ENCODE data around the gene CGB8. TPM values are rescaled to one million over a fixed set of nuclear protein-coding genes. Genes with fewer than 3 reads are reported as not detected.
A peak's percentile ranks its signal among the peaks of the same experiment; 100 is the strongest.
"Not testable (repeated sequence)": the region's sequence is repeated elsewhere in the genome, so short reads cannot be mapped to it uniquely, and the experiment has no call there.

Gene CGB8
- total RNA-seq, 1 experiment from 2014 or later, result 1.5 TPM

DNA sequence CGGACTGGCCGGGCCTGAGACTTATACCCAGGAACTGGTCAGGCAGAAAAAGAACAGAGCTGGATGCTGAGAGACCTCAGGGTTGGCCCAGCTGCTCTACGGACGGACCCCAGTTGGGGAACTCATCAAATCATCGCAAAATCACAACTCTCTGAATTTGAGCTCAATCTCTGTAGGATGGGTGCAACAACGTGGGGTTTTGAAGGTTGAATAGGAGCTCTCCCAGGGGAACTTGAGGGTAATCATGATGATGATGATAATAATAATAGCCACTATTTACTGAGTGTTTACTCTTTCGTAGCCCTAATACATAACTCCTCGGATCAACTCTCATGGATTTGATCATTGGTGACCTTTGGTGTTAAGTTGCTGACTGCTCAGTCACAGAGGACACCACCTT lies 18.6 kb downstream of the CGB8 start:
- DNase-seq (ENCODE audit: low spot score), result not testable (repeated sequence)

DNA sequence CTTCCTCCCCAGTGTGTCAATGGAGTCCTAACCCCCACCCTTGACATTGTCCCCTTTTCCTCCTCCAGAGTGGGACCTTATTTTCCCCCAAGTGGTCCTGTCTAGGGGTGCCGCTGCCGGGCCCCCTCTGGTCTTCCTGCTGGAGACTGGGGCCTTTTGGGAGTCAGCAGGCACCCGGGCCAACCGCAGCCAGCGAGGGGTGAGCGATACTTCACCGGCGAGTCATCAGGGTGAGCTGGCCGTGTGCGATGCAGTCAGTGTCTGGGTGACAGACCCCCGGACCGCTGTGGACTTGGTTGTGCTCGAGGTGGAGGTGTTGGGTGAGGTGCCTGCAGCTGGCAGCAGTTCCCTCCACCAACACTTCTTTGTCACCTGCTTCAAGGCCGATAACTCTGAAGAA lies 19.2 kb downstream of the CGB8 start:
- DNase-seq (ENCODE audit: low spot score), result not testable (repeated sequence)

DNA sequence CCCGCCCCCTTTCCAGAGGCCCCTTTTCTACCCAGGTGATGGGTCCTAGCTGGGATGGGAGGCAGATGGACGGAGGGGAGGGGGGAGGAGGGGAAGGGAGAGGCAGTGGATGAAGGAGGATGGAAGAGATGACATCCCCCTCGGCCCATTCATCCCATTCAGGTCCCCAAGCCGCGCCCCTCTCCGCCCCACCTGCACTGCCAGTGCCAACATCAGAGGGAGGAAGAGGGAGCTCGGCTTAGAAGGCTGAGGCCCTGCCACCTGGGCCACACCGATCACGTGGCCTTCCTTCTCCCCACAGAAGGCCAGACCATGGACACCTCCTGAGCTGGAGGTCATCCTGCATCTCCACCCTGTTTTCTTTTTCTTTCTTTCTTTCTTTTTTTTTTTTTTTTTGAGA lies 20.2 kb downstream of the CGB8 start:
- DNase-seq (ENCODE audit: low spot score), result not testable (repeated sequence)

DNA sequence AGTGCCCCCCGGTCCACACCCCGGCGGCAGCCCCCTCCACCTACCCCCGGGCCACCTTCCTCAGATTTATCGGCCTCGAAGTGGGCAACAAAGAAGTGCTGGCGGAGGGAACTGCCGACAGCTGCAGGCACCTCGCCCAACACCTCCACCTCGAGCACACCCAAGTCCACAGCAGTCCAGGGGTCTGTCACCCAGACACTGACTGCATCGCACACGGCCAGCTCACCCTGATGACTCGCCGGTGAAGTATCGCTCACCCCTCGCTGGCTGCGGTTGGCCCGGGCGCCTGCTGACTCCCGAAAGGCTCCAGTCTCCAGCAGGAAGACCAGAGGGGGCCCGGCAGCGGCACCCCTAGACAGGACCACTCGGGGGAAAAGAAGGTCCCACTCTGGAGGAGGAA lies 23.3 kb downstream of the CGB8 start:
- not testable (repeated sequence) for DNase-seq (ENCODE audit: low spot score)

DNA sequence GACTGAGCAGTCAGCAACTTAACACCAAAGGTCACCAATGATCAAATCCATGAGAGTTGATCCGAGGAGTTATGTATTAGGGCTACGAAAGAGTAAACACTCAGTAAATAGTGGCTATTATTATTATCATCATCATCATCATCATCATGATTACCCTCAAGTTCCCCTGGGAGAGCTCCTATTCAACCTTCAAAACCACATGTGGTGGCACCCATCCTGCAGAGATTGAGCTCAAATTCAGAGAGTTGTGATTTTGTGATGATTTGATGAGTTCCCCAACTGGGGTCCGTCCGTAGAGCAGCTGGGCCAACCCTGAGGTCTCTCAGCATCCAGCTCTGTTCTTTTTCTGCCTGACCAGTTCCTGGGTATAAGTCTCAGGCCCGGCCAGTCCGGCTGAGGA lies 23.8 kb downstream of the CGB8 start:
- DNase-seq (ENCODE audit: low spot score), result not testable (repeated sequence)

DNA sequence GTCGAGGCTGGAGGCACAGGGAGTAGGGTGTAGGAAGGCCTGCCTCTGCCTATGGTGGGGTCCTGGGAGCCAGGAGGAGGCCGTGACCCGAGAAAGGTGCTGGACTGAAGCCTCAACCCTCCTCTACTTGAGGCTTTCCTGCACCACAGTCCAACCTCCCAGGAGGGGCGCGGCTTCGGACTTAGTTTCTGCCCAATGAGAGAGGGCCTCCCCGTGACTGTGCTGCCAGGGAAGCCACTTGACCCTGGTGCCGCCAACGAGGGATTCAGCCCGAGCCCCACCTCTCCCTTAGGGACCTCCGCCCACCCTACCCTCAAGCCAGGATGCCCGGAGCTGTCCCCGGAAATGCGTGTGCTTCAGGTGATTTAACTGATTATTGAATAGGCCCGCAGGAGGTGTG lies 24.7 kb downstream of the CGB8 start, which contains the start of gene CGB3:
Gene CGB3, minus strand, starts transcription at position 101 of the 400 bp plus-strand sequence. CDS start 362 bp downstream, outside the sequence.
- DNase-seq (ENCODE audit: low spot score), result not testable (repeated sequence)

DNA sequence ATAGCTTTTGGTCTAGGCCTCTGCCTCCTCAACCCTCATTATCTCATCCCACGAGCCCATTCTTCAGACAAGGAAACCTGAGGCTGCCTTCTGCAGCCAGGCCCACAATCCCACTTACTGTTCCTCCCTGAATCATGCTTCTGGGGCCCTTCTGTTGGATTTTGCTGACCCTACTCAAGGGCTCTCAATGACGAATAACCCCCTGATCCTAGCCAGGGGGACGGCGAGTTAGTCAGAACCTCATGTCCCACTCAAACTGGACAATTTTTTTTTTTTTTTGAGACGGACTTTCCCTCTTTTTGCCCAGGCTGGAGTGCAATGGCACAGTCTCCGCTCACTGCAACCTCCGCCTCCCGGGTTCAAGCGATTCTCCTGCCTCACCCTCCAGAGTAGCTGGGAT lies 26.8 kb downstream of the CGB8 start:
- DNase-seq (ENCODE audit: low spot score), result no peak

DNA sequence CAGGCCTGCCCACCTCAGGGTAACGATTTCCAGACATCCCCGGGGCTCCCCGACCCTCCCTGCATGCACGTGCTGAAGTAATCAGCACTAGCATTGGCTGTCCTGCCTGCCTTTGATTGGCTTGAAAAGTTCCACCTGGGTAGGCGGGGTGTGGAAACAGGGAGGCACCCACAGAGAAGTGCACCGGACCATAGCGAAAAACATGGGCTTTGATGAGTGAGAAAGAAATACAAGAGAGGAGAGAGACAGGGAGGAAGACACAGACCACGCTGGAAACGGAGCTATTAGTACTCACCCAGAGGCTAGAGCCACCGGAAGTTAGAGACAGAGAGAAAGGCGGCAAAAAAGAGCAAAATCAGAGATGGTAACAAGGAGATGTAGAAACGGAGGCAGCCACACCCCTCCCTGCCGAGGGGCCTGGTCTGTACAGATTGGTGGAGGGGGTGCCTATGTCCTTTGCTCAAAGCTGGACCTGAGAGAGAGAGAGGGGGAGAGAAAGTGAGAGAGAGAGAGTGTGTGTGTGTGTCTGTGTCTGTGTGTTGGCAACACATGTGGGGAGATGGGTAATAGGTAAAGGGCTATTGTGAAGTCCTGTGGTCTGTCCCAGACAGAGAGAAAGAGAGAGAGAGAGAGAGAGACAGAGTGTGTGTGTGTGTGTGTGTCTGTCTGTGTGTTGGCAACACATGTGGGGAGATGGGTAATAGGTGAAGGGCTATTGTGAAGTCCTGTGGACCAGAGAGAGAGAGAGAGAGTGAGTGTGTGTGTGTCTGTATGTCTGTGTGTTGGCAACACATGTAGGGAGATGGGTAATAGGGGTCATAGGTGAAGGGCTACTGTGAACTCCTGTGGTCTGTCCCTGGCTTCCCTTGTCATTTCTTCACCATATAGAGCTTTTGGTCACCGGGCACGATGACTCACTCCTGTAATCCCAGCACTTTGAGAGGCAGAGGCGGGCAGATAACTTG lies 27.7 kb downstream of the CGB8 start:
- DNase-seq (ENCODE audit: low spot score), result peak; percentile 76

DNA sequence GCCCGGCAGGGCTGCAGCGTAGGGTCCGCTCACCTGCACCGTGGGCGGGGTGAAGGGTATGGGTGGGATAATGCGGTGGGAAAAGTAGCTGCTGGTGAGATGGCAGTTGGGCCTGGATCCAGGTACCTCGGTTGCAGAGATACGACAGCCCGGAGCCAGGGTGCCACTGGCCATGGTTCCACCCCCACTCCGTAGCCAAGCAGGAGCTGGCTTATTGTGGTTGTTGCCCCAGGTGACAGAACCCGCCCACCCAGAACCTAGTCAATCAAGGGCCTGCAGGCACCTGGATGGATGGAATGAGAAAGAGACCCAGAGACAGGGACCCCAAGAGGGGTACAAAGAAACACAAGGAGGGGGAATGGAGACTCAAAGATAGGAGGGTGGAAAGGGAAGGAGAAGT lies 28.6 kb downstream of the CGB8 start:
- no peak for DNase-seq (ENCODE audit: low spot score)

DNA sequence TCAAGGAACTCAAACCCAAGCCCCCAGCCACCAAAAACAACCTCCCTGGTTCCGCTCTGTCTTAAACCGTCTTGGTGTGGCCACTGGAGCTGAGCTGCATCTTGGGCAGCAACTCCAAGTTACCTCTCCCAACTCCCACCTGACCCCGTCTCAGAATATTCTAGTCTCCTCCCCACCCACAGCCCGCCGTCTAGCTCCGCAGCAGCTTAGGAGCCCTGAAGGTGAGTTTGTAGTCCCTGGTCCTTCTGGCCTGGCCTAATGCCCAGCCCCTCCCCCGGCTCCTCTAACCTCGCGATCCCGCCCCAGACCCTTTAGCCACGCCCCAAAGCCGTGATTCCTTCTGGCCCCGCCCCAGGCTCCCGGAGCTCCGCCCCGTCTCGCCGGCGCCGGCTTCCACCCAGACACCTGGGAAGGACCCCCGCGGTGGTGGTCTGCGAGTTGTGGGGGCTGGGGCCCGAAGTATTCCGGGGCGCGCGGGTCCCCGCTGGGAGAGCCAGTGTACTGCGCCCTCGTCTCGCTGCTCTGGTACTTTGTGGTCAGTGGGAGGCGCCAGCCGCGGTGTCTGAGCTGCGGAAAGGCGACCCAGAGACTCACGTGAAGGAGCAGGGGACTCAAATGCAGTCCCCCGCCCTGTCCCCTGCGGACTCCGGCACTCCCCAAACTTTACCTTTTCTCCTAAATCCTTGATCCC lies 29.5 kb downstream of the CGB8 start:
- DNase-seq (ENCODE audit: low spot score), result peak; percentile 16

DNA sequence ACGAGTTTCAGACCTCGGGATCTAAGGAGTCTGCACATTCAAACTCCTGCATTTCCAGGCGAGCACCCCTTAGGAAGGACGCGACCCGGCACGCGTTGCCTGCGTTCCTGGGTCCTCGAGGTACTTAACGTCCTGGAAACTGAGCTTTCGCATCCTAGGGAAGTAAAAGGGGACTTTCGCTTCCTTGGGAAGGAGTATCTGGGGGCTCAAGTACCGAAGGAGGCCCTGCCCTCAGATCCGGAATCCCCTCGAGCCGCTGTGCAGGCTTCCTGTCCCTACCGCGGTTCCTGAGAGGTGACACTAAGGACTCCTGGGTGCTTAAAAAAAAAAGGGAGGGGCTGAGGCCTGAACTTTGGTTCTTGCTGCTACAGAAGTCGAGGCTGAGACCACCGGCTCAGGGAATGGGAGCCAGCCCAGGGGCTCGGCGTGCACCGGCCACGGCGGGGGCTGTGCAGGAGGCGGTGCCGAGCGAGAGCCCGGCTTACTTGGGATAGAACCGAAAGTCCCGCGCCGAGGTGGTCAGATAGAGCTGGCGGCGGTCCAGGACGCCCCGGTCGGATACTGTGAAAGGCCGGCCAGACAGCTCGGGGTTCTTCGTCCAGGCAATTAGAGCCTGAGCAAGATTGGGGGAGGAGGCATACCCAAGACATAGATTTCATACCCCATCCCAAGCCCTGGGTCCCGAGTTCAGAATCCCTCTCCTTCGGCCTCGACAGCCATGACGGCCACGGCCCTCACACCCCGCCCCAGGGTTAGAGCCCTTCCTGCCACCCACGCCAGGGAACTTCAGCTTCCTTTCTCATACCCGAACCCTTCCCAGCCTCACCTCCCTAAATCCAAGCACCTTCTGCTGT lies 30.3 kb downstream of the CGB8 start:
- not testable (repeated sequence) for DNase-seq (ENCODE audit: low spot score)

DNA sequence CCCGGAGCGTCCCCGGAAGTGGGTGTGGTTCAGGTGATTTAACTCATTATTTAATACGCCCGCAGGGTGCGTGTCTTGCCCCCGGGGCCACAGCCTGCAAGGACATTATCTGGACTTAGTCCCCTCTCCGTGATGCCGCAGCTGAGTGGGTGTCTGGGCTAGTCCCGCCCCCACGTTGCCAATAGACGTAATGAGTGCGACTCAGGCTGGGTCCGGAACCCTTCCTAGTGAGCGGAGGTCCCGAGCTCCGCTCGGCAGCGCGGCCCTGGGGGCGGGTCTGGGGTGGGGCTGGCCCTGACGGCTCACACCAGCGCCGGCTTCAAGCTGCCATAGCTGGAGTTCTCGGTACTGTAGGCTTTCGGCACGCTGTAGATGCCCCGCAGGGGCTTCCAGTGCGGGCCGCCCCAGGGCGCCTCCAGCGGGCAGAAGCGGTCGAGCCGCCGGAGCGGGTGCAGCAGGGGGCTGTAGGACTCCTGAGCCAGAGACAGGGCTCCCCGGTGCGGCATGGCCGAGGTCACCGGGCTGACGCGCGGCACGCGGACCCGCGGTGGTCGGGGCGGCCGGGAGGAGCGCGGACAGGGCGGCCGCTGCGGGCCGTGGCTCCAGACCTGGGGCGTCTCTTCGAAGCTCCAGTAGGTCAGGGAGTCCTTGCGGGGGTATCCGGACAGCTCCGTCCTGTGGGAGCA lies 31.1 kb downstream of the CGB8 start:
- peak; percentile 20 for DNase-seq (ENCODE audit: low spot score)

DNA sequence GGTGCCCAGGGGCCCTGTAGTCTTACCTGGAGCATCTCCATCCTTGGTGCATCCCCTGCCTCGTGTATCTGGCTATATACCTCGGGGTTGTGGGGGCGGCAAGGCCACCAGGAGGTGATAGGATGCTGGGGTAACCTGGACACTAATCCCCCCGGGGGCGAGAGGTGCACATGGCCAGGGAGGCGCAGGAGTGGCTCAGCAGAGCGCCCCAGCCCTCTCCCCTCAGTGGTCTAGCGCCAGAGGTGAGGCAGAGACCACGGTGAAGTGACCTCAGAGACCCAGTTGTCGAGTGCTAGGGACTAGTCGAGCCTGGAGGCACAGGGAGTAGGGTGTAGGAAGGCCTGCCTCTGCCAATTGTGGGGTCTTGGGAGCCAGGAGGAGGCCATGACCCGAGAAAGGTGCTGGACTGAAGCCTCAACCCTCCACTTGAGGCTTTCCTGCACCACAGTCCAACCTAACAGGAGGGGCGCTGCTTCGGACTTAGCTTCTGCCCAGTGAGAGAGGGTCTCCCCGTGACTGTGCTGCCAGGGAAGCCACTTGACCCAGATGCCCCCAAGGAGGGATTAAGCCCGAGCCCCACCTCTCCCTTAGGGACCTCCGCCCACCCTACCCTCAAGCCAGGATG lies 31.8 kb downstream of the CGB8 start, which contains the start of gene LHB:
Gene LHB, minus strand, starts transcription at position 51 of the 625 bp plus-strand sequence. Its CDS starts 10 bp downstream, at position 41.
- DNase-seq (ENCODE audit: low spot score), result no peak

DNA sequence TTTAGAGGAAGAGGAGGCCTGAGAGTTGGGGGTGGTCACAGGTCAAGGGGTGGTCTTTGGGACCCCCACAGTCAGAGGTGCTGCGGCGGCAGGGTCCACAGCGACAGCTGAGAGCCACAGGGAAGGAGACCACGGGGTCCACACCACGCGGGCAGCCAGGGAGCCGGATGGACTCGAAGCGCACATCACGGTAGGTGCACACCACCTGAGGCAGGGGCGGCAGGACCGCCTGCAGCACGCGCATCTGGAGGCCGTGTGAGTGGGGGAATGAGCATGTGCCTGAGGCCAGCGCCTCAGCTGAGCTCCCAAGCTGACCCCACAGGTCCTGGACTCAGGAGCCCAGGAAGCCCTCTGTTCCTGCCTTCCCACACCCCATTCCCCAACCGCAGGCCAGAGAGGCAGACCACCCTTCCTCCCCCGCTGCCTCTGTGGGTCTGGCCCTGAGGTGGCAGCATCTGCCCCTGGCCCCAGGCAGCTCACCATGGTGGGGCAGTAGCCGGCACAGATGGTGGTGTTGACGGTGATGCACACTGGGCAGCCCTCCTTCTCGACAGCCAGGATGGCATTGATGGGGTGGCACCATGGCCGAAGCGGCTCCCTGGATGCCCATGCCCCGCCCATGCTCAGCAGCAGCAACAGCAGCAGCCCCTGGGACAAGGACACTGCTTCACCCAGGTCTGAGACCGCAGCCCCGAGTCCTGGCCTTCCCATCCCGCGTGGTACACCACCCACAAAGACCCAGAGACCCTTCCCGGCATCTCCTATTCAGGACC lies 32.7 kb downstream of the CGB8 start:
- DNase-seq (ENCODE audit: low spot score), result peak; percentile 10

DNA sequence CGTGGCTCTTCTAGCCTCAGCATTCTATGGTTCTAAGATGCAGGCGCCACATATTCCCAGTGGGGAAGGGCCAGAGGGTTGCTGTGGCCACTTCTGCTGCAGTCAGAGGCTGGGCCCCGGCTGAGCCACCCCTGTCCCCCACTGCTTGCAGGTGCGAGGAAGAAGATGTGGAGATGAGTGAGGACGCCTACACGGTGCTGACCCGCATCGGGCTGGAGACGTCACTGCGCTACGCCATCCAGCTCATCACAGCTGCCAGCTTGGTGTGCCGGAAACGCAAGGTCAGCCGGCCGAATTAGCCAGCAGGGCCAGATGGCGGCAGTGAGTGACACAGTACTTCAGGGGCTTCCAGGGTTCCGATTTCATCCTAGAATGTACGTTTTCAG lies 34.0 kb downstream of the CGB8 start:
- no peak for DNase-seq (ENCODE audit: low spot score)

DNA sequence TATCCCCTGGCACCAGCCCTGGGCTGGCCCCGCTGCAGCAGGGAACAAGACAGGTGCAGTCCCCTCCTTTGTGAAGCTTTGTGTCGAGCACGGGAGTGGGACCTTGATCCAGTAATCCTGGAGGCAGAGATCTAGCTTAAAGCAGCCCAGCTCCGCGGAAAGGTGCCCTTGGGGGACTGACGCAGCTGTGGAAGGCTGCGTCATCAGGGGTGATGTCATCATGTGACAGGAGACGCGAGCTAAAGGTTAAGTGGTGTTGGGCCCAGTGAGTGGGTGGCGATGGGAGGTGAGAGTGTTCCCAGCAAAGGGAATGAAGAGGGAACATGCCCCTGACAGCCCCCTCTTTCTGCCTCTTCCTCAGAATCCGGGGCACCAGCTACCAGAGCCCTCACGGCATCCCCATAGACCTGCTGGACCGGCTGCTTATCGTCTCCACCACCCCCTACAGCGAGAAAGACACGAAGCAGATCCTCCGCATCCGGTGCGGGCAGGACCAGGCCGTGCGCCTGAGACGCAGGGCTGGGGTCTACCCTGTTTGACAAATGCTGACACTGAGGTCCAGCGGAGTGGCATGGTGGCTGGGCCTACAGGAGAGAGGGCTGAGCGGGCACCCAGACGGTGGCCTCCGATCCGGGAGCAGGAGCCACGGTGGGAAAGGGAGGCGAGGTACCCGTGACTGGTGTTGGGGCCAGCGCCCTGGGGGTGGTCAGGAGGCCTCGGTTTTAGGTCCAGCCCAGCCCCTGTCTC lies 34.6 kb downstream of the CGB8 start:
- peak; percentile 28 for DNase-seq (ENCODE audit: low spot score)

DNA sequence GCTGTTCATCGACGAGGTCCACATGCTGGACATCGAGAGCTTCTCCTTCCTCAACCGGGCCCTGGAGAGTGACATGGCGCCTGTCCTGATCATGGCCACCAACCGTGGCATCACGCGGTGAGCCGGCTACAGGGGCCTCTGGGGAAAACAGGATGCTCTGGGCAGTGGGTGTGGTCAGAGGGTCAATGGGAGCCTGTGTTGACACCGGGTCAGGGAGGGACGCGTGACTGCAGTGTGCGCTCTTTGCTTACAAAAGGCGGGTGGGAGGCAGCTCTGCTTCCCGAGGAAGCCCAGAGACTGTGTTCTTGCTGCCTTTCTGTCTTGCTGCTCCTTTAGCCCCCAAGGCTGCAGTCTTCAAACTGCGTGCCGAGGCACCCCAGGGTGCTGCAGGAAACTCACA lies 37.7 kb downstream of the CGB8 start:
- no peak for DNase-seq (ENCODE audit: low spot score)

DNA sequence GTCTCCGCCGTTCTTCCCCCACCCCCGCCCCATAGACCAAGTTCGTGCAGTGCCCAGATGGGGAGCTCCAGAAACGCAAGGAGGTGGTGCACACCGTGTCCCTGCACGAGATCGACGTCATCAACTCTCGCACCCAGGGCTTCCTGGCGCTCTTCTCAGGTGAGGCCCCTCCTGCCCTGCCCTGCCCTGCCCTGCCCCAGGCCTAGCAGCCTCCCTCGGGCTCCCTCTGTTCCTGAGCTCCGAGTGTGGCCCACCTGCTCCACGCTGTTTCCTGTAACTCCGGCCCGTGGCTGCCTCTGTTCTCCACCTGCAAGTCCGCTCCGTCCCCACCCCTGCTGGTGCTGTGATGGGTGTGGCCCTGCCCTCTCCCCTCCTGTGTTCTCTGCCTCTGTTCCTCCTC lies 38.5 kb downstream of the CGB8 start:
- DNase-seq (ENCODE audit: low spot score), result no peak

DNA sequence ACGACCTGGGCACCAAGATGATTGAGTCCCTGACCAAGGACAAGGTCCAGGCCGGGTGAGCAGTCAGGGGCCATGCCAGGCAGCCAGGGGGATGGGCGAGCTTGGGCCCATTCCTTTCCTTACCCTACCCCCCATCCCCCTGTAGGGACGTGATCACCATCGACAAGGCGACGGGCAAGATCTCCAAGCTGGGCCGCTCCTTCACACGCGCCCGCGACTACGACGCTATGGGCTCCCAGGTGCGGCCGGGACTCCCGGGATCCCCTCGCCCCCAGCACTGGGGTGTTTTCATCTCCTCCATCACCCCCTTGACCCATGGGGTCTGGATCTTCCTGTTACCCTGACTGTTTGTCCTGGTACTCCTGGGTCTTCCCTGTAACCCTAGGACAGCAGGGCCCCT lies 39.1 kb downstream of the CGB8 start:
- DNase-seq (ENCODE audit: low spot score), result no peak
